ENCODE measurements around the gene TTLL13.

- no peak for TF ChIP-seq CTCF (IDR thresholded peaks at IDR 0.05)
- TF ChIP-seq POLR2A (IDR thresholded peaks at IDR 0.05): peak in 1 of 3 donors; percentile 13
These were observed 20.4 kb upstream of the TTLL13 start for GRCh38 chr15:90228960-90229359.

Data from body of pancreas (tissue), 4 donors.